A549 treated with Hydrocortisone at 1 μM for 4 hours (cell line): ENCODE results near the gene VAX1. TPM values are rescaled to one million over a fixed set of nuclear protein-coding genes. Genes with fewer than 3 reads are reported as not detected.

Experiments
- total RNA-seq: library from RNA; stranded (reverse); fragments of 200-300 nt; extraction: Qiagen RNA extraction; gene quantifications from 5 replicates; pipeline ENCODE4 v1.2.3, GENCODE V29; 2022

VAX1 gene, protein sequence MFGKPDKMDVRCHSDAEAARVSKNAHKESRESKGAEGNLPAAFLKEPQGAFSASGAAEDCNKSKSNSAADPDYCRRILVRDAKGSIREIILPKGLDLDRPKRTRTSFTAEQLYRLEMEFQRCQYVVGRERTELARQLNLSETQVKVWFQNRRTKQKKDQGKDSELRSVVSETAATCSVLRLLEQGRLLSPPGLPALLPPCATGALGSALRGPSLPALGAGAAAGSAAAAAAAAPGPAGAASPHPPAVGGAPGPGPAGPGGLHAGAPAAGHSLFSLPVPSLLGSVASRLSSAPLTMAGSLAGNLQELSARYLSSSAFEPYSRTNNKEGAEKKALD
- 1.3 to 1.6 TPM (median 1.5 TPM) in 5 replicates for total RNA-seq

DNA sequence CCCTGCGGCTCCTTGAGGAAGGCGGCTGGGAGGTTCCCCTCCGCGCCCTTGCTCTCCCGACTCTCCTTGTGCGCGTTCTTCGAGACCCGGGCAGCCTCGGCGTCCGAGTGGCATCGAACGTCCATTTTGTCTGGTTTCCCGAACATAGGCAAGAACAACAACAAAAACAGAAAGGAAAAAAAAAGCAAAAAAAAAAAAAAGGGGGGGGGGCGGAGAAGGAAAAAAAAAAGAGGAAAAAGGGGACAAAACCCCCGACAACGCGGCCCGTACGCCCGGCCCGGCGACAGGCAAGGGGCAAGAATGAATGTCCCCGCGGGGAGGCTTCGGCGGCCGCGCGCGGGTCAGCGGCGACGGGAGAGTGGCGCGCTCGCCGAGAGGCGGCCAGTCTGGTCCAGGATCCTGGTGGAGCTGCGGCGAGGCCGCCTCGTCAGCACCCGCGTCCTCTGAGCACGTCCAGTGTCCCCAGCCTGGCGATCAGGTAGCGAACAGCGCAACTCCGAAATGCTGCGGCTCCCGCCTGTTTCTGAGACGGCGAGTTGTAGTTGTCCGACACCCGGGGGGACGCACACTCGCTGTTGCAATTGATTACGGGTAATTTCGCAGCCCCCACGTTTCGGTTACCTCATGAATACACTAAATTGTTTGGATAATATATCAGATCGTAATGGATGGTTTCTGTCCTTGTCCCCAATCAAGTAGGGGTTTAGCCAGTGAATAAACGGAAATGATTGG, at the start of gene VAX1:
Gene VAX1, minus strand, starts transcription at position 360 of the 732 bp plus-strand sequence. Its CDS starts 214 bp downstream, at position 146.

Other genes with a start within 250 kb of the VAX1 start
- 19.1 to 29.1 TPM (median 25.9 TPM) in 5 replicates for gene SHTN1, start 133.1 kb downstream of the VAX1 start, total RNA-seq
- gene KCNK18, start 59.2 kb upstream of the VAX1 start, total RNA-seq, result not detected in 5 replicates
- gene SLC18A2, start 102.8 kb upstream of the VAX1 start, total RNA-seq, result 0.02 to 0.03 TPM (median 0.03 TPM) in 3 of 5 replicates, not detected in the others
- 19.2 to 34.2 TPM (median 25.2 TPM) in 5 replicates for gene PDZD8, start 237.2 kb upstream of the VAX1 start, total RNA-seq